ENCODE data around the gene CCDC91.
"Not testable (repeated sequence)": the region's sequence is repeated elsewhere in the genome, so short reads cannot be mapped to it uniquely, and the experiment has no call there.

CCDC91 gene

GRCh38 chr12:28186500-28186899, 3.8 kb upstream of the CCDC91 start:
- no peak for DNase-seq

DNA sequence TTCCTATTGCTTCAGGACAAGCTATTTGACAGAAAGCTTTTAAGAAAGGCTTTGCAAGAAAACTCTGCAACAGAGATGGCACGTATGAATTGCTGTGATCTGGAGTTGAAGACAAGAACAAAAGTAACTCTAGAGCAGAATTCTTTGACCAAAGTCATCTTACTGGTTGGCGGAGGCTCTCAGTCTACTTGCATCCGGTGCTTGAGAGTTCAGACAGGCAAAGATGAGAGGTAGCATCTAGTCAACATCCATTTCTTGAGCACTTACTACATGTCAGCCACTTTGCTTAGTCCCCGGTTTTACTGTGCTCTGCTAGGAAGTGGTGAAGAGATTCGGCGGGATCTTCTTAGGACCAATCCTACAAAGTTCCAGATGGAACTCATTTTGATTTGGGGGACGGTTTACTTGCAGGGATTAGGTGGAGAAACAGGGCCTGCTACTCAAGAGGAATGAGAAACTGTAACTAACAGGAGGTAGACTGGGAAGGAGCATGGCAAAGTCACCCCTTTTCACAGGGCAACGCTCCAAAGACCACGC, 404 bp upstream of the CCDC91 start:
- peak; percentile 17 for DNase-seq

DNA sequence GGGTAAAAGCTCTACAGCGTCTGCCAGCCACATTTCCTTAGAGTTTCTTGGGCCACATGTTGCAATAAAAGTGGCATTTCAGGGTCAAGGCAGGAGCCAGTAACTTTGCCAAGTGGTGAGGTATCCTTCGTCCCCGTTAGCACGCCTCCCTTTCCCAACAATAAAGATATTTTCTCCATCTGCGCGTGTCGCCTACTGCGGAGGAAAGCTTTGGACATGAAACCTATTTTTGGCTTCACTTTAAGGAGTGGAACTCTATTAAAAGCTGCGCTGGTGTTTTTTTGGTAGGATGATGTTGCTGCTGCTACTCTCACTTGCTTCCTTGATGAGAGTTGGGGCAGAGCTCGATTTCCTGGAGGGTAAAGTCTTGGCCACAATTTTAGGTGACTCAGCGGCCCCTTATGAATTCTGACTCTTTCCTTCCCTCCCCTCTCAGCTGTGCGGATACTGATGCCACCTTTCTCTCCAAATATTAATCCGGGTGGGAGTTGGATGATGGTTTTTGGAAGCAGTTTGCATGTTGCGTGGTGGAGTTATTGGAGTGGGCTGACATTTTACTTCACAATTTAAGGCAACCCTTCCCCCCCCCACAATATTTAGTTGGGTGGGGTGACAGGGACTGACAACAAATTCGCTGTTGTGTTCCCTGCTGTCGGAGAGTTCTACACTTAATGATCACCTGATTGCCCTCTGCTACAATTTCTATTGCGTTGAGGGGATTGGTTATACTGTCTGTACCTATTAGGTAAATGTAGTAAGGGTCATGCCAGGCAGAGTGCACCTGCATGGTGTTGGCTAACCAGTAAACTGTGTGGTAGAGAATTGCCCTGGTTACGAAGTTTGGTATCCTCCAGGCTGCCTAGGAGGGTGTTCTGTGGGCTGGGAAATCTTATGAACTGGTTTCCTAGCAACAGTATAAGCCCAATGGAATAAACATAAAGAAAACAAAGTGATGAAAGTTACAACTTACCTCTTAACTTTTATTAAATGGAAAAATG, 1.1 kb downstream of the CCDC91 start:
- DNase-seq = peak; percentile 78

DNA sequence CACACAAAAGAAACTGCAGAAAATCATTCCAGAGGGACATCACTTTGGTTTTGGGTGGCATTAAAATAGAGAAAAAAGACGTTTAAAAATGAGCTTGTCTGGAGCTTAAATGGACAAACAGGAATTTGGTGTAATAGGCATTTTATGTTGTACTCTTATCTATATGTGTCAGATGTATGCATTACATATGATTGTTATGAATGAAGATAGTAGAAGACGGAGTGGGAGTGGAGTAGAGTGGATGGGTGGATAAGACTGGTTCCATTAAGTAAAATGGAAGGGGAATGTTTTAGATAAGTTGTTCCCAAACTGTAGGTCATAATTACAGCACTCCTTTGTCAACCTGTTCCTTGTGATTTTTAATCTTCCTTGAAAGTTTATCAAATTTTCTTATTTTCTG, 1.9 kb downstream of the CCDC91 start:
- no peak for DNase-seq

DNA sequence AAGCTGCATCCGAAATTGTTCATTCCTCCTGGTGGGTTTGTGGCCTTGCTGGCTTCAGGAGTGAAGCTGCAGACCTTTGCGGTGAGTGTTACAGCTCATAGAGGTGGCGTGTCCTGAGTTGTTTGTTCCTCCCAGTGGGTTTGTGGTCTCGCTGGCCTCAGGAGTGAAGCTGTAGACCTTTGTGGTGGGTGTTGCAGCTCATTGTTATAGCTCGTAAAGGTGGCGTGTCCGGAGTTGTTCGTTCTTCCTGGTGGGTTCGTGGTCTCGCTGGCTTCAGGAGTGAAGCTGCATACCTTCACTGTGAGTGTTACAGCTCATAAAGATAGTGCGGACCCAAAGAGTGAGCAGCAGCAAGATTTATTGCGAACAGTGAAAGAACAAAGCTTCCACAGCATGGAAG, 4.4 kb downstream of the CCDC91 start:
- not testable (repeated sequence) for DNase-seq

GRCh38 chr12:28201136-28201535, 10.9 kb downstream of the CCDC91 start:
- not testable (repeated sequence) for DNase-seq

GRCh38 chr12:28202374-28203130, 12.3 kb downstream of the CCDC91 start:
- DNase-seq = no peak

DNA sequence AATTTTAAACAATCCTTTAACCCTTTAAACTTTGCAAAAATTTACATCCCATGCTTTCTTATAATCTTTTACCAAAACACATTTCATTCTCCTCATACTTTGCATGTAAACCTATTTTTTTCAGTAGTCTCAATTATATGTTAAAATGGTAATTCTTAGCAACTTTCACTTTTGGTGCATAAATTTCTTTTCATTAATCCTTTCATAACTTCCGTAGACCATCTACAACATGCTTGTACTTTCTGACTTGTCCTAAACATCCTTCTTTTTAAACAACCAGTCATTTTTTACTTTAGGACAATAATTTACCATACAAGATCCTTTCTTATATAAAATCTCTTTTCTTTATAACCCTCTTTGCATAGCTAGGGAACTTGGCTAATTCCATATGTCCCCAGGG, 19.5 kb downstream of the CCDC91 start:
- no peak for DNase-seq

GRCh38 chr12:28212182-28212581, 21.9 kb downstream of the CCDC91 start:
- DNase-seq = no peak

DNA sequence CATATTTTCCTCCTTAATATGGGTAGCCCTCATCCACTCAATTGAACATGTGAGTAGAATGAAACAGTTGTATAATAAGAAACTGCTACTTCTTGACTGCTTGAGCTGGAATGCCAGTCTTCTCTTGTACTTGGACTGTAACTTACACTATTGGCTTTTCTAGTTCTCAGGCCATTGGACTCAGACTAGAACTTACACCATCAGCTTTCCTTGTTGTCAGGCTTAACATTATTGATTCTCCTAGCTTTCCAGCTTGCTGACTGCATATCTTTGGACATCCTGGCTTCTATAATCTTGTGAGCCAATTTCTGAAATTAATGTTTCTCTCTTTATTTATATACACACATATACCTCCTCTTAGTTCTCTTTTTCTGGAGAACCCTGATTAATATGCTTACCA, 24.8 kb downstream of the CCDC91 start:
- DNase-seq = no peak

- DNase-seq = no peak
Measured at GRCh38 chr12:28216016-28216415, 25.8 kb downstream of the CCDC91 start.

- no peak for DNase-seq
Measured at GRCh38 chr12:28217805-28218204, 27.5 kb downstream of the CCDC91 start.

DNA sequence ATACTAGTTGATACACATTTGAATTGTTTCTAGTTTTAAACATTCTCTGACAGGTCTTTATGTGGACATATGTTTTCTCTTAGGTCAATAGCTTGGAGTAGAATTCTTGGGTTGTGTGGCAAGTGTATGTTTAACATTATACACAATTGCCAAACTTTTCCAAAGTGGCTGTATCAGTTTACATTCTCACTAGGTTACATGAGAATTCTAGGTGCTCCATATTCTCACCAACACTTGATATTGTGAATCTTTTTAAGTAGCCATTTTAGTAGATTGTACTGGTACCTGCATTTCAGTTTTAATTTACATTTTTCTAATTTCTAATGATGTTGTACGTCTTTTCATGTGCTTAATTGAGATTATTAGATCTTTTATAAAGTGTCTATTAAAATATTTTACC, 28.6 kb downstream of the CCDC91 start:
- no peak for DNase-seq

- DNase-seq = no peak
Measured at GRCh38 chr12:28219827-28220226, 29.6 kb downstream of the CCDC91 start.

DNA sequence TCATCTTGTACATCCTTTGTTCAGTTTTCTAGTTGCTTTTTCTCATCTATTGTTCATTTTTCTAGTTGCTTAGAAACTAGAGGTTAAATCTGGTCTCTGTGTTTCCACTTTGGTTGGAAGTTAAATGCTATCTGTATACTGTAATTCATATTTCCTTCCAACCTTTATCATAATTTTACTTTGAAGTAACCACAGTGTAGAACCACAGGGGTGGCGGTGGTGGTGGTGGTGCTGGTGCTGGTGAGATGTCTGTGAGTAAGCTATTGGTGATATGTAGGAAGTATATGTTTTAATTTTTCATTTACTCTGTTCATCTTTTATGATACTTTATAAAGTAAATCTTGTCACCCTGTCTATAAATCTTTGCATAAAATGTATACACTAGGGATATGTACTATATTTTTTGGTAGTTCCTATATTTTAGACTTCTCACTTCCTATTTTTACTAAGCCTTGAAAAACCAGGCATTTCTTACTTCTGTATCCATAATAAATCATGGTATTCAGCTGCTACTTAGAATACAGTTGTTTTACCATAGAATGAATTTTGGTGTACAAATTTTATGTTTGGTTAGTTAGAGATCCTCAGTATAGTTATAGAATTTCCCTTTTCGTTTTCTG, 31.9 kb downstream of the CCDC91 start:
- DNase-seq = peak; percentile 80

GRCh38 chr12:28223025-28223554, 32.8 kb downstream of the CCDC91 start:
- DNase-seq = peak; percentile 37

GRCh38 chr12:28223858-28224257, 33.6 kb downstream of the CCDC91 start:
- DNase-seq = no peak

DNA sequence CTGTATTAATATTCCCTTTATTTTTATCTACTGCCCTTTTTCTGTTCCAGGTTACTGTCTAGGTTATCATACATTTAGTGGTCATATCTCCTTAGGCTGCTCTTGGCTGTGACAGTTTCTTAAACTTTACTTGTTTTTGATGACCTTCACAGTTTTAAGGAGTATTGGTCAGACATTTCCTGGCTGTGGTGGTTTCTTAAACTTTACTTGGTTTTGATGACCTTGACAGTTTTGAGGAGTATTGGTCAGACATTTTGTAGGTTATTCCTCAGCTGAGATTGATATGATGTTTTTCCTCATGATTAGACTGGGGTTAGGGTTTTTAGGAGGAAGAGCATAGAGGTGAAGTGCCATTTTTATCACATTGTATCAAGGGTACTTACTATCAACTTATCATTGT, 36.4 kb downstream of the CCDC91 start:
- DNase-seq = no peak

- DNase-seq = no peak
Measured at GRCh38 chr12:28227251-28227650, 37.0 kb downstream of the CCDC91 start.

- no peak for DNase-seq
Measured at GRCh38 chr12:28231248-28231647, 41.0 kb downstream of the CCDC91 start.

GRCh38 chr12:28232211-28232928, 42.1 kb downstream of the CCDC91 start:
- no peak for DNase-seq

DNA sequence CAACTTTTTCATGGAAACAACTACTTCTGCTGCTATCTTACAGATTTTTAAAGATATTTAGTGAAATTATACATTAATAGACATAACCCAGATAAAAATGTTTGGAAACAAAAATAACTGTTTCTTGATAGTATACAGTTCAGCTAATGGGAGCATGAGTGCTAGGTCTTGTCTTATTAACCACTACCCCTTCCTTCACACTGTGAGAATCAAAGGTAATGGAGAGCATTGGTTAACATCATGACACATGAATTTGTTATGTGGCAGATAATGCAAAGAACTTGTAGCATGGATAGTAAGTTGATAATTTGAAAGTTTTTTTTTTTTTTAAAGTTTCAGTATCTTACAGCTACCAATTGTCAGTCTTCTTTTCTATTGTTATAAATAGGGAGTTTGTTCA, 44.2 kb downstream of the CCDC91 start:
- no peak for DNase-seq

Measured in CD4-positive, alpha-beta T cell treated with Interleukin-4 for 4 hours (primary cell).